DMS 273 (cell line): ENCODE results near the gene EPB41.
"Not testable (repeated sequence)": the region's sequence is repeated elsewhere in the genome, so short reads cannot be mapped to it uniquely, and the experiment has no call there.

Source experiments
- DNase-seq: peaks from one replicate; lab custom pipeline; 2025; ENCODE audit not compliant: unreplicated experiment; lab: John Stamatoyannopoulos, UW

The EPB41 gene

DNA sequence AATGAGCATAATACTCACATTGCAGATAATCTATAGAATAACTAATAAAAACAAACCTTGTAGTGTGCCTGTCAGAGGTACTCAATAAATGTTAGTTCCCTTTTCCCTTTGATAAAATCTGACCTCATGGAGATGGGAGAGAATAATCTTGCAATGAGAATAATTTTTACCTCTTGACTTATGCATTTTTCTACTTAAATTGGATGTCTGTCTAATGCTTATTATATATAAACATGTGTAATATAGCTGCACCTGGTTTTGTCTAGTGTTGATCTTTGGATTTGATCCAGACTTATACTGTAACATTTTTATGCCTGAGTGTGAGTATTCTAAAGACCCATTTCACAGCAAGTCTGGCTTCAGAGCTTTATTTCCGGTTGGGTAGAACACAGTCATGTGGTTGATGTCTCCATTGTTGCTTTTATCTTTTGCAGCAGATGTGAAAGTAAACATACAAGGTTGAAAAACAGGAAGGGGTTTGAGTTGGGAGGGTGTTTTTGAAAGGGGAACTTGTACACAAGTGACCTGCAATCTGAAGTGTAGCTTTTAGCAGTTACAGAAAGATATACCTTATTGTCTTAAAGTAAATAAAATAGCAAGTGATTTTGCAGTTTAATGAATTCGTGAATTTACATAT lies 12.4 kb downstream of the EPB41 start:
- peak; percentile 45 for DNase-seq

- no peak for DNase-seq
Measured at GRCh38 chr1:28927266-28927647, 12.9 kb downstream of the EPB41 start.

GRCh38 chr1:28927648-28928313 lies 13.4 kb downstream of the EPB41 start:
- peak; percentile 67 for DNase-seq

- DNase-seq = no peak
Measured at GRCh38 chr1:28928314-28928941, 14.1 kb downstream of the EPB41 start.

- DNase-seq = no peak
Measured at GRCh38 chr1:28933277-28933676, 18.9 kb downstream of the EPB41 start.

GRCh38 chr1:28933918-28934317 lies 19.5 kb downstream of the EPB41 start:
- DNase-seq = no peak

- no peak for DNase-seq
Measured at GRCh38 chr1:28934676-28935075, 20.3 kb downstream of the EPB41 start.

GRCh38 chr1:28935293-28935692 lies 20.9 kb downstream of the EPB41 start:
- no peak for DNase-seq

DNA sequence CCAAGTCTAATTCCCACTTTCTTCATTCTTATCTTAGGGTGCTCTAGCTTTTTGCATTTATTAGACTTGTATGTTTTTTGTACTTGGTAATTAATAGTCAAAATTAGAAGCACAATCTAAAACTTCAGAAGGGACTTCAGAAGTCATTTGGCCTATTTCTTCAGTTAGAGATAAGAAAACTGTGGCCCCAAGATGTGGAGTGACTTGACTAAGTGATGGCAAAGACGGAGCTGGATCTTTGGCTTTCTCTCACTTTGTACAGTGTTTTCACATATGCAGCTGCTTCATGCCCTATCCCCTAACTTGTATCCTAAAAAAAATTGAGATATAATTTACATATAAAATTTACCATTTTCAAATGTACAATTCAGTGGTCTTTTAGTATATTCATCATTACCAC lies 21.7 kb downstream of the EPB41 start:
- DNase-seq = no peak

DNA sequence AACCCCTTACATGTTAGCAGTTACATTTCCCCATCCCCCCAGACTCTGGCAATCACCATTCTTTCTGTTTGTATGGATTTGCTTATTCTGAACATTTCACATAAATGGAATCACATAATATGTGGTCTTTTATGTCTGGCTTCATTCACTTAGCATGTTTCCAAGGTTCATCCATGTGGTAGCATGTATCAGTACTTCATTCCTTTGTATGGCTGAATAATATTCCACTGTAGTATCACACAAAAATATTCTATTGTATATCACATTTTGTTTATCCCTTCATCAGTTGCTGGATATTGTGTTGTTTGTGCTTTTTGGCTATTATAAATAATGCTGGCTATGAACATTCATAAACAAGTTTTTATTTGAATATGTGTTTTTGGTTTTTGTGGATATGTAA lies 22.2 kb downstream of the EPB41 start:
- no peak for DNase-seq

- DNase-seq = not testable (repeated sequence)
Measured at GRCh38 chr1:28943581-28943980, 29.2 kb downstream of the EPB41 start.

GRCh38 chr1:28950006-28950405 lies 35.6 kb downstream of the EPB41 start:
- no peak for DNase-seq

DNA sequence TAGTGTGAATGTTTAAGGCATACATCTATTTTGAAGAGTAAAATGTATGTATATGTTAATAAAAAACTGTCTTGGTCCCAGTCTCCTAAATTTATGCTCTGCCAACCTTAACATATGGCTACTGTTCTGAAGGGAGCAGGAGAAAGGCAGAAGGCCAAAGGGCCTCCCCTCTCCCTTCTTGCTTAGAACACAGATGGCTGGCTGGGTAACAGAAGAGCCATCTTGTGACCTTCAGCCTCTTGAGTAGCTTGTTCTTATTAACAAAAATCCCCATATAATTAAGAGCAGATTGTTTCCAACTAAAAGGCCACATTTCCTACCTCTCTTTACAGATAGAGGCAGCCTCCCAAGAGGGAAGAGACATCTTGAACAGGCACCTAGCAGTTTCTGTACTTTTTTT lies 36.1 kb downstream of the EPB41 start:
- DNase-seq = peak; percentile 94

GRCh38 chr1:28954126-28954726 lies 39.9 kb downstream of the EPB41 start:
- DNase-seq = no peak

DNA sequence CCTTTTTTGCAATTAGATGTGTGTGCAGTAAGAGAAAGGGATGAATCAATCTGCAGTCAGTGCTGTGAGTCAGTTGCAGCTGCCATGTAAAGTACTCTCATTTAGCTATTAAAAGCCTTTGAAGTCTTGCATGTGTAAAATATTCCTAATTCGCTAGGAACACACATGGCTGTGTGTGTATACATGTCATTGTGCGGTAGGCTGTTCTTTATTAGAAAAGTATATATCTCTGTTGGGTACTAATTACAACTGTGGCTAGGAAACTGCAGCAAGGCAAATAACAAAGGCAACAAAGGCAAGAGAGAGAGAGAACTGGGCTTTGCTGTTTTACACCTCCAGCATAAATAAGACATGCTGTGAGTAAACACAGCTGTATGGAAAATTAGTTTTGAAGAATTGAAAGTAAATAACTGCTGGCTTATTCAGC lies 41.7 kb downstream of the EPB41 start:
- DNase-seq = no peak

GRCh38 chr1:28962114-28962831 lies 47.9 kb downstream of the EPB41 start:
- DNase-seq = not testable (repeated sequence)

GRCh38 chr1:28965271-28965870 lies 51.0 kb downstream of the EPB41 start:
- DNase-seq = no peak

- no peak for DNase-seq
Measured at GRCh38 chr1:28966617-28967016, 52.2 kb downstream of the EPB41 start.

DNA sequence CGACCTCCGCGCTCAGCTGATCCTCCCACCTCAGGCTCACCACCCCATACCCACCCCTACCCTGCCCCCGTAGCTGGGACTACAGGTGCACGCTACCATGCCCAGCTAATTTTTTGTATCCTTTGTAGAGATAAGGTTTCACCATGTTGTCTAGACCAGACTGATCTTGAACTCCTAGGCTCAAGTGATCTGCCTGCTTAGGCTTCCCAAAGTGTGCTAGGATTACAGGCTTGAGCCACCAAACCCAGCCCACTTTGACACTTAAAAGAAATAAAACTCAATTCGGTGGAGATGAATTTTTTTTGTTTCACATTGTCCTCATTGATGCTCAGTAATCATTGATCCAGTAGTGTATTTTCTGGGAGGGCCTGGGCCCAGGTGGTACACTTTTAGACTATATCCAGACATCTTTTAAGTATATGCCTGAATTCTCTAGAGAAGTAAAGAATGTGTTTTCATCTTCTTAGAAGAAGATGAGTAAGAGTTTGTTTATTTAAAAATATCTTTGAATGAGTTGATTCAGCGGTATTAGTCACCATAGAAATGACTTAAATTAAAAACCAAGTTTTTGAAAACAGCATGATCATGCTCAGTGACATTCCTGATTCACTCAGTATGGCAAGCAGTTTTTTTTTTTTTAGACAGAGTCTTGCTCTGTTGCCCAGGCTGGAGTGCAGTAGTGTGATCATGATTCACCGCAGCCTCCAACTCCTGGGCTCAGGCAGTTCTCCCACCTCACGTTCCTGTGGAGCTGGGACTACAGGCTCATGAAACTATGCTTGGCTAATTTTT lies 57.8 kb downstream of the EPB41 start:
- peak; percentile 16 for DNase-seq
